Calu3 (cell line): Measurements from ENCODE around the gene TEX2. TPM values are rescaled to one million over a fixed set of nuclear protein-coding genes. Genes with fewer than 3 reads are reported as not detected.

ENCODE experiments used
- BruUV-seq: library from RNA; stranded (reverse); fragments of 400-500 nt; replicated peaks from 2 replicates; lab custom pipeline; 2021; lab: Mats Ljungman, UMichigan
- CTCF ChIA-PET: fragments of 300-600 bp; sonication (Branson Sonifier 250); formaldehyde crosslinking; loops from one replicate; lab custom pipeline; 2022; ENCODE audit warnings: antibody characterized with exemption; lab: Charles Lee
- DNase-seq: peaks from one replicate; pipeline ENCODE4 v3.0.0; 2022
- H3K27ac Mint-ChIP-seq: one replicate; pipeline ENCODE4 v1.8.0; 2022; ENCODE audit warnings: mixed read lengths; ENCODE audit not compliant: unreplicated experiment
- H3K27me3 Mint-ChIP-seq: one replicate; pipeline ENCODE4 v1.8.0; 2022; ENCODE audit warnings: mixed read lengths; ENCODE audit not compliant: unreplicated experiment
- H3K36me3 Mint-ChIP-seq: one replicate; pipeline ENCODE4 v1.8.0; 2022; ENCODE audit warnings: mild to moderate bottlenecking, moderate library complexity, mixed read lengths; ENCODE audit not compliant: insufficient read depth, unreplicated experiment
- H3K4me1 Mint-ChIP-seq: one replicate; pipeline ENCODE4 v1.8.0; 2022; ENCODE audit warnings: mild to moderate bottlenecking, low read depth, mixed read lengths; ENCODE audit not compliant: unreplicated experiment
- H3K4me3 Mint-ChIP-seq: one replicate; pipeline ENCODE4 v1.8.0; 2022; ENCODE audit warnings: mild to moderate bottlenecking, low read depth, moderate library complexity, mixed read lengths; ENCODE audit not compliant: unreplicated experiment
- H3K9me3 Mint-ChIP-seq: one replicate; pipeline ENCODE4 v1.8.0; 2022; ENCODE audit warnings: low read depth, mixed read lengths; ENCODE audit not compliant: unreplicated experiment
- intact Hi-C: fragments of 100-400 bp; cut with micrococcal nuclease; formaldehyde crosslinking; loops from one replicate; pipeline ENCODE4 v1.10.0; 2022; ENCODE audit not compliant: unreplicated experiment
- total RNA-seq: library from RNA; stranded (reverse); gene quantifications from 2 replicates; pipeline ENCODE4 v1.2.3, GENCODE V29; 2022
- TF ChIP-seq, protein P1 (sequence below): fragments of 200-600 bp; IDR thresholded peaks from one replicate; pipeline ENCODE4 v1.8.0; 2022; ENCODE audit warnings: antibody characterized with exemption; ENCODE audit not compliant: unreplicated experiment

Gene TEX2
- total RNA-seq, 1 experiment from 2014 or later: 12.3 TPM

- intact Hi-C loops: no loop called here
- TF ChIP-seq, protein P1, sequence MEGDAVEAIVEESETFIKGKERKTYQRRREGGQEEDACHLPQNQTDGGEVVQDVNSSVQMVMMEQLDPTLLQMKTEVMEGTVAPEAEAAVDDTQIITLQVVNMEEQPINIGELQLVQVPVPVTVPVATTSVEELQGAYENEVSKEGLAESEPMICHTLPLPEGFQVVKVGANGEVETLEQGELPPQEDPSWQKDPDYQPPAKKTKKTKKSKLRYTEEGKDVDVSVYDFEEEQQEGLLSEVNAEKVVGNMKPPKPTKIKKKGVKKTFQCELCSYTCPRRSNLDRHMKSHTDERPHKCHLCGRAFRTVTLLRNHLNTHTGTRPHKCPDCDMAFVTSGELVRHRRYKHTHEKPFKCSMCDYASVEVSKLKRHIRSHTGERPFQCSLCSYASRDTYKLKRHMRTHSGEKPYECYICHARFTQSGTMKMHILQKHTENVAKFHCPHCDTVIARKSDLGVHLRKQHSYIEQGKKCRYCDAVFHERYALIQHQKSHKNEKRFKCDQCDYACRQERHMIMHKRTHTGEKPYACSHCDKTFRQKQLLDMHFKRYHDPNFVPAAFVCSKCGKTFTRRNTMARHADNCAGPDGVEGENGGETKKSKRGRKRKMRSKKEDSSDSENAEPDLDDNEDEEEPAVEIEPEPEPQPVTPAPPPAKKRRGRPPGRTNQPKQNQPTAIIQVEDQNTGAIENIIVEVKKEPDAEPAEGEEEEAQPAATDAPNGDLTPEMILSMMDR: no peak
- Mint-ChIP-seq H3K4me1 (peaks cover 22% of the 10 kb centered on the region), H3K27ac (no peak overlapping the region), H3K9me3 (no peaks in the 10 kb centered on the region), H3K27me3 (no peaks in the 10 kb centered on the region), H3K36me3 (peaks cover 25% of the 10 kb centered on the region), H3K4me3 (no peak overlapping the region)
- CTCF ChIA-PET: no interaction called here
- BruUV-seq: no TSS peak
- DNase-seq: no peak
These were observed 2.2 kb downstream of the TEX2 start for GRCh38 chr17:64260886-64261285.

GRCh38 chr17:64259922-64260321, 3.1 kb downstream of the TEX2 start:
- TF ChIP-seq, protein P1: no peak
- intact Hi-C loops: no loop called here
- CTCF ChIA-PET: no interaction called here
- peaks cover 25% of the 10 kb centered on the region for H3K36me3 Mint-ChIP-seq
- H3K9me3 Mint-ChIP-seq: no peaks in the 10 kb centered on the region
- peaks cover 22% of the 10 kb centered on the region for H3K4me1 Mint-ChIP-seq
- no peak overlapping the region for H3K4me3 Mint-ChIP-seq
- no peak overlapping the region for H3K27ac Mint-ChIP-seq
- H3K27me3 Mint-ChIP-seq: no peaks in the 10 kb centered on the region
- DNase-seq: no peak
- BruUV-seq: no TSS peak

GRCh38 chr17:64259426-64259825, 3.6 kb downstream of the TEX2 start:
- H3K4me3 Mint-ChIP-seq: no peak overlapping the region
- TF ChIP-seq, protein P1: no peak
- no peak for DNase-seq
- no TSS peak for BruUV-seq
- no peaks in the 10 kb centered on the region for H3K9me3 Mint-ChIP-seq
- CTCF ChIA-PET: no interaction called here
- peaks cover 22% of the 10 kb centered on the region for H3K4me1 Mint-ChIP-seq
- H3K36me3 Mint-ChIP-seq: peaks cover 25% of the 10 kb centered on the region
- no peak overlapping the region for H3K27ac Mint-ChIP-seq
- intact Hi-C loops: no loop called here
- no peaks in the 10 kb centered on the region for H3K27me3 Mint-ChIP-seq

- Mint-ChIP-seq H3K27me3 (no peaks in the 10 kb centered on the region), H3K27ac (no peak overlapping the region), H3K4me1 (peaks cover 21% of the 10 kb centered on the region), H3K4me3 (no peak overlapping the region), H3K36me3 (peaks cover 9% of the 10 kb centered on the region), H3K9me3 (no peaks in the 10 kb centered on the region)
- TF ChIP-seq, protein P1: no peak
- no peak for DNase-seq
- CTCF ChIA-PET: no interaction called here
- no TSS peak for BruUV-seq
- intact Hi-C loops: no loop called here
These were observed 5.9 kb downstream of the TEX2 start for GRCh38 chr17:64256913-64257807.
